IMR-90 (cell line): Measurements from ENCODE around the gene PEAK3. TPM values are rescaled to one million over a fixed set of nuclear protein-coding genes. Genes with fewer than 3 reads are reported as not detected.

Source experiments
- ATAC-seq: fragments of 200-7000 bp; cut with Tn5 transposase; 2 replicates; pipeline ENCODE4 v1.9.1; 2020; ENCODE audit warnings: low read depth, mild to moderate bottlenecking, moderate library complexity
- BruUV-seq: library from RNA; stranded (reverse); fragments of 400-500 nt; replicated peaks from 2 replicates; lab custom pipeline; 2021; lab: Mats Ljungman, UMichigan
- CTCF ChIA-PET: fragments of 300-600 bp; formaldehyde crosslinking; extraction: SDS; loops from one replicate; lab custom pipeline; 2021; ENCODE audit warnings: antibody characterized with exemption; lab: Yijun Ruan, JAX
- POLR2A ChIA-PET: fragments of 300-600 bp; sonication (Branson Sonifier 250); formaldehyde crosslinking; loops from one replicate; lab custom pipeline; 2022; ENCODE audit warnings: antibody characterized with exemption; ENCODE audit not compliant: unreplicated experiment; lab: Charles Lee
- DNase-seq: peaks from one replicate; pipeline ENCODE4 v3.0.0; 2013
- H2AFZ ChIP-seq: replicated peaks from 2 replicates; pipeline ENCODE3; 2013; ENCODE audit warnings: low read length, mild to moderate bottlenecking; ENCODE audit not compliant: poor library complexity
- H2AK5ac ChIP-seq: 2 replicates; pipeline ENCODE4 v1.6.1; 2013; ENCODE audit warnings: low read depth, low read length, inconsistent platforms
- H2AK9ac ChIP-seq: replicated peaks from 2 replicates; pipeline ENCODE3; 2013; ENCODE audit warnings: mild to moderate bottlenecking, low read depth, low read length, moderate library complexity; ENCODE audit not compliant: poor library complexity
- H2BK120ac ChIP-seq: 2 replicates; pipeline ENCODE4 v1.6.1; 2013; ENCODE audit warnings: low read depth, low read length, inconsistent platforms
- H2BK15ac ChIP-seq: 3 replicates; pipeline ENCODE4 v1.6.1; 2013; ENCODE audit warnings: low read depth, low read length, inconsistent platforms
- H2BK20ac ChIP-seq: 2 replicates; pipeline ENCODE4 v1.6.1; 2013; ENCODE audit warnings: low read depth, mild to moderate bottlenecking, inconsistent platforms, low read length, moderate library complexity
- H2BK5ac ChIP-seq: 2 replicates; pipeline ENCODE4 v1.6.1; 2013; ENCODE audit warnings: mild to moderate bottlenecking, low read depth, low read length, inconsistent platforms; ENCODE audit not compliant: poor library complexity, severe bottlenecking
- H3K14ac ChIP-seq: replicated peaks from 2 replicates; pipeline ENCODE4 v1.6.1; 2013; ENCODE audit warnings: low read depth, low read length, inconsistent platforms
- H3K18ac ChIP-seq: 2 replicates; pipeline ENCODE4 v1.6.1; 2013; ENCODE audit warnings: low read depth, low read length, control low read depth
- H3K23ac ChIP-seq: 2 replicates; pipeline ENCODE4 v1.6.1; 2013; ENCODE audit warnings: low read depth, low read length, inconsistent platforms
- H3K27ac ChIP-seq: 2 replicates; pipeline ENCODE4 v1.5.1; 2013; ENCODE audit warnings: mild to moderate bottlenecking, control low read depth, low read length; ENCODE audit not compliant: insufficient read depth
- H3K27me3 ChIP-seq: 2 replicates; pipeline ENCODE4 v1.6.1; 2013; ENCODE audit warnings: low read length; ENCODE audit not compliant: control insufficient read depth, insufficient read depth
- H3K36me3 ChIP-seq: 2 replicates; pipeline ENCODE4 v1.6.1; 2013; ENCODE audit warnings: low read length, mixed read lengths; ENCODE audit not compliant: control insufficient read depth, insufficient read depth
- H3K4ac ChIP-seq: 2 replicates; pipeline ENCODE4 v1.6.1; 2013; ENCODE audit warnings: low read depth, low read length, inconsistent platforms
- H3K4me1 ChIP-seq: 2 replicates; pipeline ENCODE4 v1.6.1; 2013; ENCODE audit warnings: low read length, mixed read lengths; ENCODE audit not compliant: control insufficient read depth, insufficient read depth
- H3K4me2 ChIP-seq: 2 replicates; pipeline ENCODE4 v1.6.1; 2013; ENCODE audit warnings: low read depth, mild to moderate bottlenecking, control low read depth, low read length, moderate library complexity
- H3K4me3 ChIP-seq: 2 replicates; pipeline ENCODE4 v1.5.1; 2013; ENCODE audit warnings: low read depth, mild to moderate bottlenecking, control low read depth, low read length, moderate library complexity; ENCODE audit not compliant: insufficient read depth
- H3K56ac ChIP-seq: 2 replicates; pipeline ENCODE4 v1.6.1; 2013; ENCODE audit warnings: low read length, inconsistent platforms; ENCODE audit not compliant: insufficient read depth; ENCODE audit errors: extremely low read depth
- H3K79me1 ChIP-seq, 2 experiments: 2 replicates each; pipeline ENCODE4 v1.6.1; 2013; ENCODE audit warnings: low read length in 2 of 2, inconsistent platforms in 1 of 2, low read depth in 1 of 2
- H3K9ac ChIP-seq: 2 replicates; pipeline ENCODE4 v1.6.1; 2013; ENCODE audit warnings: low read depth, low read length, control low read depth
- H3K9me1 ChIP-seq: 2 replicates; pipeline ENCODE4 v1.6.1; 2013; ENCODE audit warnings: low read length, inconsistent platforms; ENCODE audit not compliant: insufficient read depth
- H3K9me3 ChIP-seq: 2 replicates; pipeline ENCODE4 v1.6.1; 2013; ENCODE audit warnings: low read length; ENCODE audit not compliant: control insufficient read depth, insufficient read depth
- H4K20me1 ChIP-seq: 2 replicates; pipeline ENCODE4 v1.6.1; 2013; ENCODE audit warnings: low read length, inconsistent platforms; ENCODE audit not compliant: insufficient read depth
- H4K5ac ChIP-seq: 2 replicates; pipeline ENCODE4 v1.6.1; 2013; ENCODE audit warnings: mild to moderate bottlenecking, low read depth, low read length, control low read depth
- H4K8ac ChIP-seq, 2 experiments: 2 replicates each; pipeline ENCODE4 v1.6.1; 2013; ENCODE audit warnings: low read depth in 2 of 2, low read length in 2 of 2, control low read depth in 1 of 2, inconsistent platforms in 1 of 2
- H4K91ac ChIP-seq: 2 replicates; pipeline ENCODE4 v1.6.1; 2013; ENCODE audit warnings: low read depth, low read length, inconsistent platforms; ENCODE audit not compliant: insufficient read depth
- BHLHE40 ChIP-seq: fragments of 150-350 bp; IDR thresholded peaks from 2 replicates; pipeline ENCODE4 v1.6.1; 2016; ENCODE audit warnings: mild to moderate bottlenecking, low read depth, low read length
- CEBPB ChIP-seq: IDR thresholded peaks from 2 replicates; pipeline ENCODE4 v1.6.1; 2012; ENCODE audit warnings: low read depth, low read length, improper control_type of control experiment
- CHD1 ChIP-seq: IDR thresholded peaks from 2 replicates; pipeline ENCODE4 v1.6.1; 2012; ENCODE audit warnings: low read depth, low read length, improper control_type of control experiment
- FOS ChIP-seq: fragments of 150-350 bp; IDR thresholded peaks from 2 replicates; pipeline ENCODE4 v1.6.1; 2016; ENCODE audit warnings: low read depth, low read length
- MAFK ChIP-seq: IDR thresholded peaks from 2 replicates; pipeline ENCODE4 v1.6.1; 2012; ENCODE audit warnings: low read depth, low read length, improper control_type of control experiment
- MAZ ChIP-seq: IDR thresholded peaks from 2 replicates; pipeline ENCODE4 v1.6.1; 2012; ENCODE audit warnings: low read depth, mild to moderate bottlenecking, low read length, improper control_type of control experiment, moderate library complexity, borderline replicate concordance
- MXI1 ChIP-seq: IDR thresholded peaks from 2 replicates; pipeline ENCODE4 v1.6.1; 2012; ENCODE audit warnings: low read depth, mild to moderate bottlenecking, low read length, moderate library complexity, borderline replicate concordance
- POLR2A ChIP-seq: IDR thresholded peaks from 2 replicates; pipeline ENCODE4 v1.6.1; 2012; ENCODE audit warnings: mild to moderate bottlenecking, low read depth, low read length
- RAD21 ChIP-seq: IDR thresholded peaks from 2 replicates; pipeline ENCODE4 v1.6.1; 2012; ENCODE audit warnings: low read length, improper control_type of control experiment
- RCOR1 ChIP-seq: IDR thresholded peaks from 2 replicates; pipeline ENCODE4 v1.6.1; 2012; ENCODE audit warnings: mild to moderate bottlenecking, low read length, improper control_type of control experiment; ENCODE audit not compliant: insufficient replicate concordance
- RFX5 ChIP-seq: IDR thresholded peaks from 2 replicates; pipeline ENCODE4 v1.8.0; 2012; ENCODE audit warnings: low read depth, mild to moderate bottlenecking, low read length, moderate library complexity
- SMC3 ChIP-seq: fragments of 150-350 bp; IDR thresholded peaks from 2 replicates; pipeline ENCODE4 v1.6.1; 2016; ENCODE audit warnings: low read depth, mild to moderate bottlenecking, antibody characterized with exemption, low read length, moderate library complexity
- WGBS, 2 experiments: methylation state at CpG; one replicate each; pipeline versions ENCODE4 v1.1.5 to v1.1.7; 2013; ENCODE audit warnings: missing lambda C conversion rate in 2 of 2; ENCODE audit not compliant: insufficient read length in 1 of 2; ENCODE audit errors: extremely low coverage in 2 of 2; 5-methylcytosine and 5-hydroxymethylcytosine counted together
- dilution Hi-C: fragments of 300-500 bp; cut with HindIII; formaldehyde crosslinking; loops from one replicate; pipeline ENCODE4 v1.14.3; 2018; ENCODE audit warnings: low sequenced_read_pairs; ENCODE audit not compliant: unreplicated experiment
- in situ Hi-C: fragments of 300-500 bp; cut with MboI; formaldehyde crosslinking; loops from 3 replicates; pipeline ENCODE4 v1.14.3; 2019; ENCODE audit warnings: low sequenced_read_pairs, inconsistent platforms, mixed read lengths
- intact Hi-C: fragments of 100-400 bp; cut with micrococcal nuclease; formaldehyde crosslinking; loops from 2 replicates; pipeline ENCODE4 v1.10.0; 2022
- polyA plus RNA-seq, 3 experiments: library from polyadenylated mRNA; depleted of rRNA; stranded (reverse); fragments of >200 nt; gene quantifications; 2 replicates each; pipeline ENCODE4 v1.2.3, GENCODE V29; 2012; ENCODE audit warnings: low replicate concordance in 1 of 3
- total RNA-seq: library from RNA; depleted of rRNA; stranded (reverse); fragments of >200 nt; gene quantifications from 2 replicates; pipeline ENCODE4 v1.2.3, GENCODE V29; 2012
- TF ChIP-seq, protein P1 (sequence below): fragments of 150-350 bp; IDR thresholded peaks from 2 replicates; pipeline ENCODE4 v1.6.1; 2016; ENCODE audit warnings: low read depth, mild to moderate bottlenecking, low read length, moderate library complexity, borderline replicate concordance
- TF ChIP-seq, protein P2 (sequence below): fragments of 150-350 bp; IDR thresholded peaks from 2 replicates; pipeline ENCODE4 v1.6.1; 2017; ENCODE audit warnings: mild to moderate bottlenecking, antibody characterized with exemption, low read length, low read depth
- TF ChIP-seq, protein P3 (sequence below): conservative IDR thresholded peaks from 2 replicates; pipeline ENCODE4 v1.5.1; 2012; ENCODE audit warnings: mild to moderate bottlenecking, low read depth, low read length, improper control_type of control experiment

Gene PEAK3
- total and polyA plus RNA-seq, 2 of the 4 experiments (the other 2 are of a cell fraction), result under 0.01 to 0.09 TPM

DNA sequence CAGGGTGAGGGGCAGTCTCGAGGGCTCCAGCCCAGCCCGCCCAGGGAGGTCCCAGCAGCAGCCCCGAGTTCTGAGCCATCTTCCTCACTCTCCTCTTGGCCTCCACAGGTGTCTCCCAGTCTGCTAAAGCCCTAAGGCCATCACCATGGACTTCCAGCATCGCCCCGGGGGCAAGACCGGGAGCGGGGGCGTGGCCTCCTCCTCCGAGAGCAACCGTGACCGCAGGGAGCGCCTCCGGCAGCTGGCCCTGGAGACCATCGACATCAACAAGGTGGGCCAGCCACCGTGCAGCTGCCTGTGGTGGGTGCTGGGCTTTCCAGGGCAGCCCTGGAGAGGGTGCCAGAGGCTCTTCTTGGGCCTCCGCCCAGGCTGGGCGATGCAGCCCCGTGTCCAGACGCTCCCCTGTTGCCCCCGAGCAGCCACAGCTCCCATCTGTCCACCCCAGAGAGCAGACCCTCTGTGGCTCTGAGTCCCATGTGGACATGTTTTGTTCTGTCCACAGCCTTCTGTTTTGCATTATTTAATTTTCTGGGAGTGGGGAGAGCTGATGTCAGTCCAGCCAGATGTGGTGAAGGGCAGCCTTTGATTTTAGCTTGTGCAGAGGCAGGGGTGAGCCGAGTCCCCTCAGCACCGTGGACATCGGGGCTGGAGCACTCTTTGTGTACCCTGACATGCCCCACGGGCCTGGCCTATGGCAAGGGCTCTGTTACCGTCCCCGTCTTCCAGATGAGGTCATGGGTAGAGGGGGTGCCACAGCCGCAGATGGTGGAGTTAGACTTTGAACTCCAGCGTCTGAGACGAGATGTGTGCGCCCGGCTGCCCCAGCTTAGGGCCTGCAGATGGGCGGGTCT lies 38.5 kb downstream of the PEAK3 start:
- Histone ChIP-seq H2BK20ac (no peak overlapping the region), H3K9me1 (peaks cover 7% of the 10 kb centered on the region), H4K20me1 (peaks cover 83% of the 10 kb centered on the region), H3K4ac (no peak overlapping the region), H3K56ac (no peak overlapping the region), H3K23ac (no peak overlapping the region), H2BK5ac (no peak overlapping the region), H3K9me3 (no peaks in the 10 kb centered on the region), H3K36me3 (peaks cover 50% of the 10 kb centered on the region), H2AK9ac (no peak overlapping the region), H3K14ac (no peak overlapping the region), H3K4me2 (no peak overlapping the region), H3K27ac (no peak overlapping the region), H3K9ac (no peak overlapping the region), H3K79me1 (peaks cover 4 to 55% of the 10 kb centered on the region in 2 experiments; a peak in 2 of 4 replicates), H2BK120ac (no peak overlapping the region), H4K8ac (no peak overlapping the region), H4K5ac (no peak overlapping the region), H4K91ac (no peak overlapping the region), H3K27me3 (no peaks in the 10 kb centered on the region), H2BK15ac (no peak overlapping the region), H3K18ac (no peak overlapping the region), H3K4me3 (no peak overlapping the region), H3K4me1 (peaks cover 12% of the 10 kb centered on the region; the same call in 1 of the 2 replicates), H2AFZ (no peak overlapping the region), H2AK5ac (no peak overlapping the region)
- 92% methylated on average over 13 of the region's 32 CpGs; no CpG with 5 or more reads in 1 of the 2 experiments for WGBS, 2 experiments
- no TSS peak for BruUV-seq
- ATAC-seq, result no peak
- ChIA-PET CTCF (no interaction called here), POLR2A (no interaction called here)
- intact Hi-C loops (no loop called here), in situ Hi-C loops (no loop called here), dilution Hi-C loops (no loop called here)
- DNase-seq, result no peak
- no peak for TF ChIP-seq RFX5
- no peak for TF ChIP-seq MAZ
- no peak for TF ChIP-seq CEBPB
- no peak for TF ChIP-seq POLR2A
- TF ChIP-seq CHD1, result no peak
- TF ChIP-seq SMC3, result no peak
- TF ChIP-seq, protein P1, sequence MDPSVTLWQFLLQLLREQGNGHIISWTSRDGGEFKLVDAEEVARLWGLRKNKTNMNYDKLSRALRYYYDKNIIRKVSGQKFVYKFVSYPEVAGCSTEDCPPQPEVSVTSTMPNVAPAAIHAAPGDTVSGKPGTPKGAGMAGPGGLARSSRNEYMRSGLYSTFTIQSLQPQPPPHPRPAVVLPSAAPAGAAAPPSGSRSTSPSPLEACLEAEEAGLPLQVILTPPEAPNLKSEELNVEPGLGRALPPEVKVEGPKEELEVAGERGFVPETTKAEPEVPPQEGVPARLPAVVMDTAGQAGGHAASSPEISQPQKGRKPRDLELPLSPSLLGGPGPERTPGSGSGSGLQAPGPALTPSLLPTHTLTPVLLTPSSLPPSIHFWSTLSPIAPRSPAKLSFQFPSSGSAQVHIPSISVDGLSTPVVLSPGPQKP, result no peak
- TF ChIP-seq, protein P2, sequence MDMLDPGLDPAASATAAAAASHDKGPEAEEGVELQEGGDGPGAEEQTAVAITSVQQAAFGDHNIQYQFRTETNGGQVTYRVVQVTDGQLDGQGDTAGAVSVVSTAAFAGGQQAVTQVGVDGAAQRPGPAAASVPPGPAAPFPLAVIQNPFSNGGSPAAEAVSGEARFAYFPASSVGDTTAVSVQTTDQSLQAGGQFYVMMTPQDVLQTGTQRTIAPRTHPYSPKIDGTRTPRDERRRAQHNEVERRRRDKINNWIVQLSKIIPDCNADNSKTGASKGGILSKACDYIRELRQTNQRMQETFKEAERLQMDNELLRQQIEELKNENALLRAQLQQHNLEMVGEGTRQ, result no peak
- TF ChIP-seq BHLHE40, result no peak
- TF ChIP-seq, protein P3, sequence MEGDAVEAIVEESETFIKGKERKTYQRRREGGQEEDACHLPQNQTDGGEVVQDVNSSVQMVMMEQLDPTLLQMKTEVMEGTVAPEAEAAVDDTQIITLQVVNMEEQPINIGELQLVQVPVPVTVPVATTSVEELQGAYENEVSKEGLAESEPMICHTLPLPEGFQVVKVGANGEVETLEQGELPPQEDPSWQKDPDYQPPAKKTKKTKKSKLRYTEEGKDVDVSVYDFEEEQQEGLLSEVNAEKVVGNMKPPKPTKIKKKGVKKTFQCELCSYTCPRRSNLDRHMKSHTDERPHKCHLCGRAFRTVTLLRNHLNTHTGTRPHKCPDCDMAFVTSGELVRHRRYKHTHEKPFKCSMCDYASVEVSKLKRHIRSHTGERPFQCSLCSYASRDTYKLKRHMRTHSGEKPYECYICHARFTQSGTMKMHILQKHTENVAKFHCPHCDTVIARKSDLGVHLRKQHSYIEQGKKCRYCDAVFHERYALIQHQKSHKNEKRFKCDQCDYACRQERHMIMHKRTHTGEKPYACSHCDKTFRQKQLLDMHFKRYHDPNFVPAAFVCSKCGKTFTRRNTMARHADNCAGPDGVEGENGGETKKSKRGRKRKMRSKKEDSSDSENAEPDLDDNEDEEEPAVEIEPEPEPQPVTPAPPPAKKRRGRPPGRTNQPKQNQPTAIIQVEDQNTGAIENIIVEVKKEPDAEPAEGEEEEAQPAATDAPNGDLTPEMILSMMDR, result no peak
- no peak for TF ChIP-seq MAFK
- TF ChIP-seq RAD21, result no peak
- TF ChIP-seq MXI1, result no peak
- no peak for TF ChIP-seq FOS
- no peak for TF ChIP-seq RCOR1
